Measurements from ENCODE around the gene STARD4.

- no peak for TF ChIP-seq CTCF (IDR thresholded peaks at IDR 0.05)
- no peak for TF ChIP-seq POLR2A (IDR thresholded peaks at IDR 0.05)
Measured at GRCh38 chr5:111495159-111495558, 17.2 kb downstream of the STARD4 start.

Data from Peyer's patch (tissue), 4 donors.